Panc1 (cell line): Measurements from ENCODE around the gene RARG. TPM values are rescaled to one million over a fixed set of nuclear protein-coding genes. Genes with fewer than 3 reads are reported as not detected.

Experiments used
- ATAC-seq: fragments of 200-7000 bp; cut with Tn5 transposase; 2 replicates; pipeline ENCODE4 v1.9.1; 2020; ENCODE audit warnings: mild to moderate bottlenecking, moderate library complexity
- BruUV-seq: library from RNA; stranded (reverse); fragments of 400-500 nt; replicated peaks from 2 replicates; lab custom pipeline; 2021; lab: Mats Ljungman, UMichigan
- CTCF ChIA-PET: fragments of 300-600 bp; sonication (Branson Sonifier 250); formaldehyde crosslinking; loops from one replicate; lab custom pipeline; 2022; ENCODE audit warnings: antibody characterized with exemption; lab: Charles Lee
- POLR2A ChIA-PET: fragments of 300-600 bp; sonication (Branson Sonifier 250); formaldehyde crosslinking; loops from one replicate; lab custom pipeline; 2022; ENCODE audit warnings: antibody characterized with exemption; lab: Charles Lee
- DNase-seq: peaks from one replicate; pipeline ENCODE4 v3.0.0-alpha.2; 2010; ENCODE audit warnings: low read depth, low spot score
- H3K27ac ChIP-seq: 2 replicates; pipeline ENCODE4 v1.5.1; 2011; ENCODE audit warnings: mild to moderate bottlenecking, low read length, inconsistent platforms
- H3K27me3 ChIP-seq: fragments of 200-500 bp; sonication (Bioruptor generic); 2 replicates; pipeline ENCODE4 v1.6.0; 2014; ENCODE audit warnings: low read length, inconsistent platforms; ENCODE audit not compliant: control insufficient read depth, insufficient read depth
- H3K36me3 ChIP-seq: fragments of 200-500 bp; sonication (Bioruptor generic); 2 replicates; pipeline ENCODE4 v1.5.1; 2014; ENCODE audit warnings: inconsistent platforms, mild to moderate bottlenecking, low read length, moderate library complexity; ENCODE audit not compliant: control insufficient read depth, insufficient read depth
- H3K4me1 ChIP-seq: 2 replicates; pipeline ENCODE4 v1.5.1; 2011; ENCODE audit warnings: inconsistent platforms, mild to moderate bottlenecking, low read length, moderate library complexity; ENCODE audit not compliant: control insufficient read depth, insufficient read depth
- H3K4me3 ChIP-seq, 2 experiments: 2 replicates each; pipeline ENCODE4 v1.5.1; 2011 to 2012; ENCODE audit warnings: low read depth in 2 of 2, low read length in 2 of 2, mild to moderate bottlenecking in 2 of 2, inconsistent platforms in 1 of 2, moderate library complexity in 1 of 2
- H3K9me3 ChIP-seq: fragments of 200-500 bp; sonication (Bioruptor generic); 2 replicates; pipeline ENCODE4 v1.5.1; 2014; ENCODE audit warnings: low read depth, mild to moderate bottlenecking, inconsistent platforms, low read length, moderate library complexity; ENCODE audit not compliant: control insufficient read depth, insufficient read depth
- POLR2AphosphoS5 ChIP-seq: IDR thresholded peaks from 2 replicates; pipeline ENCODE4 v1.6.1; 2012; ENCODE audit warnings: mild to moderate bottlenecking, low read depth, low read length, moderate library complexity
- SIN3A ChIP-seq: IDR thresholded peaks from 2 replicates; pipeline ENCODE4 v1.6.1; 2012; ENCODE audit warnings: low read depth, mild to moderate bottlenecking, low read length, moderate library complexity, borderline replicate concordance; ENCODE audit not compliant: insufficient read depth
- TCF7L2 ChIP-seq: IDR thresholded peaks from 2 replicates; pipeline ENCODE4 v1.6.1; 2011; ENCODE audit warnings: mild to moderate bottlenecking, low read depth, low read length, inconsistent platforms
- in situ Hi-C: cut with HindIII; loops from 2 replicates; pipeline ENCODE4 v1.10.0; 2016; ENCODE audit warnings: low sequenced_read_pairs, low pct_unique_long_range_greater_than_20kb
- intact Hi-C: fragments of 100-400 bp; cut with micrococcal nuclease; formaldehyde crosslinking; loops from one replicate; pipeline ENCODE4 v1.10.0; 2022; ENCODE audit not compliant: unreplicated experiment
- total RNA-seq: library from RNA; stranded (reverse); gene quantifications from one replicate; pipeline ENCODE4 v1.2.1, GENCODE V29; 2021; ENCODE audit not compliant: unreplicated experiment
- TF ChIP-seq, protein P1 (sequence below): fragments of 450-650 bp; IDR thresholded peaks from 2 replicates; pipeline ENCODE4 v1.5.1; 2017; ENCODE audit warnings: mild to moderate bottlenecking
- TF ChIP-seq, protein P2 (sequence below), 2 experiments: IDR thresholded peaks; 2 replicates each; pipeline ENCODE4 v1.6.1; 2011 to 2012; ENCODE audit warnings: low read depth in 2 of 2, control low read depth in 1 of 2, low read length in 1 of 2, mild to moderate bottlenecking in 1 of 2, moderate library complexity in 1 of 2; ENCODE audit not compliant: insufficient read depth in 1 of 2

The RARG gene
- total RNA-seq, 1 experiment from 2014 or later: 41.2 TPM

DNA sequence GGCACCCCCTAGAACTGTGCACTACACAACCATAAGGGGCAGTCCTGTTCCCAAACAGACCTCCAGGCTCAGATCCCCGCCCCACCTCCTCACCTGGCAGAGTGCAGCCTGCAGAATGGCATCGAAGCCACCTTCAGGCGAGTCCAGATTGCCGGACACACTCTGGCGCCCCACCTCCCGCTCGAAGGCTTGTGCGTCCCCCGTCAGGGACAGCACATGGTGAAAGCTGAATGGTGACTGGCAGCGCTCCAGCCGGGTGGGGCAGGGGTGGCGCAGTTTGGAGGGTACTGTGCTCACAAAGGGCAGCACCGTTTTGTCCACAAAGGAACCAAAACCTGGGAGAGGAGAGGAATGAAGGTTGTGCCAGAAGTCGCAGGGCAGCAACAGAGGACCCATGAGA is 35.5 kb downstream of the RARG start:
- ATAC-seq (no peak), DNase-seq (no peak)
- POLR2A ChIA-PET: no interaction called here
- H3K4me3 ChIP-seq: no peak overlapping the region
- intact Hi-C loops (no loop called here), in situ Hi-C loops (no loop called here)
- TF ChIP-seq SIN3A: no peak
- no peaks in the 10 kb centered on the region for H3K27me3 ChIP-seq
- no peak overlapping the region for H3K27ac ChIP-seq
- CTCF ChIA-PET: interaction anchor here (1.4 to 2.8 kb wide), 2 partner anchors 16 to 131 kb away, joined by 5 to 21 read pairs; no protein-coding TSS in a partner anchor
- no peaks in the 10 kb centered on the region for H3K4me1 ChIP-seq
- no TSS peak for BruUV-seq
- no peaks in the 10 kb centered on the region for H3K9me3 ChIP-seq
- H3K36me3 ChIP-seq: no peaks in the 10 kb centered on the region

DNA sequence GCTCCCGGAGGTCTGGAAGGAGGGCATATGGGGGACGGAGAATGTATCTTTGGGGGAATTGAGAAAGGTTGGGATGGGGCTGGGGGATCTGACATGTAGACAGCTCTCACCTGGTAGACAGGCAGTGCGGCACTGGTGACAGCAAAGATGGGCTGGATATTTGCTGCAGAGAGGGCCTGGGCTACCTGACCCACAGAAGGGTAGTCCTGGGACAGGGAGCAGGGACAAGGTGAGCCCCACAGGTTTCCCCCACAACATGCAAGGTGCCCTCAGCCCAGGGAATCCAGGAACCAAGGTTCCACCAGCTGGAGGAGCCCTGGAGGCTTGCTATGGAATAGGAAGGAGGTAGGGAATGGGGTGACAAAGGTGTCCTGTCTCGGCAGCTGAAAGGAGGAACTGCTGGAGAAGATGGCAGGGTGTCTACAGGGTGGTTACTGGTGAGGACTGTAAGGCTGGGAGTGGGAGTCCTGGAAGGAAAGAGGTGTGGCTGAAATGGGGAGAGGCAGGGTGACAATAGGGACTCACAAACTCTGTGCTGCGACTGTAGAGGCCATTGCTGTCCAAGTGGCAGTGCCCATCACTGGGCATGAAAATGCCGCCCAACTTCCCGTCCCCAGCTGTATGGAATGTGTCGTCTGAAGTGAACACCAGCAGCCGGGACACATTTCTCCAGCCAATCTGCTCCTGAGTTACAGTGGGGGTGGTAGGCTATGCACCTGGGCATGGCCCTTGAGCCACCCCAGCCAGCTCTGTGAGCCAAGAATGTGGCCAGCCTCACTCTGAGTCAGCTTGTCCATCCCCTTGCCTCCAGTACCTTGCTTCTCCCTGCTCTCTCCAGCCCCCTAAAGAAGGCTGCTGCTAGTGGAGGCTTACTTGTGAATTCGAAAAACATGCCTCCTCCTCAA is 36.2 kb downstream of the RARG start:
- BruUV-seq: no TSS peak
- intact Hi-C loops: no loop called here
- DNase-seq: no peak
- Histone ChIP-seq H3K36me3 (no peaks in the 10 kb centered on the region), H3K27ac (no peak overlapping the region), H3K9me3 (no peaks in the 10 kb centered on the region), H3K4me3 (no peak overlapping the region), H3K4me1 (no peaks in the 10 kb centered on the region), H3K27me3 (no peaks in the 10 kb centered on the region)
- no peak for ATAC-seq
- TF ChIP-seq SIN3A (no peak), POLR2AphosphoS5 (no peak), TCF7L2 (no peak)
- TF ChIP-seq, protein P1, sequence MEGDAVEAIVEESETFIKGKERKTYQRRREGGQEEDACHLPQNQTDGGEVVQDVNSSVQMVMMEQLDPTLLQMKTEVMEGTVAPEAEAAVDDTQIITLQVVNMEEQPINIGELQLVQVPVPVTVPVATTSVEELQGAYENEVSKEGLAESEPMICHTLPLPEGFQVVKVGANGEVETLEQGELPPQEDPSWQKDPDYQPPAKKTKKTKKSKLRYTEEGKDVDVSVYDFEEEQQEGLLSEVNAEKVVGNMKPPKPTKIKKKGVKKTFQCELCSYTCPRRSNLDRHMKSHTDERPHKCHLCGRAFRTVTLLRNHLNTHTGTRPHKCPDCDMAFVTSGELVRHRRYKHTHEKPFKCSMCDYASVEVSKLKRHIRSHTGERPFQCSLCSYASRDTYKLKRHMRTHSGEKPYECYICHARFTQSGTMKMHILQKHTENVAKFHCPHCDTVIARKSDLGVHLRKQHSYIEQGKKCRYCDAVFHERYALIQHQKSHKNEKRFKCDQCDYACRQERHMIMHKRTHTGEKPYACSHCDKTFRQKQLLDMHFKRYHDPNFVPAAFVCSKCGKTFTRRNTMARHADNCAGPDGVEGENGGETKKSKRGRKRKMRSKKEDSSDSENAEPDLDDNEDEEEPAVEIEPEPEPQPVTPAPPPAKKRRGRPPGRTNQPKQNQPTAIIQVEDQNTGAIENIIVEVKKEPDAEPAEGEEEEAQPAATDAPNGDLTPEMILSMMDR: no peak
- TF ChIP-seq, protein P2, sequence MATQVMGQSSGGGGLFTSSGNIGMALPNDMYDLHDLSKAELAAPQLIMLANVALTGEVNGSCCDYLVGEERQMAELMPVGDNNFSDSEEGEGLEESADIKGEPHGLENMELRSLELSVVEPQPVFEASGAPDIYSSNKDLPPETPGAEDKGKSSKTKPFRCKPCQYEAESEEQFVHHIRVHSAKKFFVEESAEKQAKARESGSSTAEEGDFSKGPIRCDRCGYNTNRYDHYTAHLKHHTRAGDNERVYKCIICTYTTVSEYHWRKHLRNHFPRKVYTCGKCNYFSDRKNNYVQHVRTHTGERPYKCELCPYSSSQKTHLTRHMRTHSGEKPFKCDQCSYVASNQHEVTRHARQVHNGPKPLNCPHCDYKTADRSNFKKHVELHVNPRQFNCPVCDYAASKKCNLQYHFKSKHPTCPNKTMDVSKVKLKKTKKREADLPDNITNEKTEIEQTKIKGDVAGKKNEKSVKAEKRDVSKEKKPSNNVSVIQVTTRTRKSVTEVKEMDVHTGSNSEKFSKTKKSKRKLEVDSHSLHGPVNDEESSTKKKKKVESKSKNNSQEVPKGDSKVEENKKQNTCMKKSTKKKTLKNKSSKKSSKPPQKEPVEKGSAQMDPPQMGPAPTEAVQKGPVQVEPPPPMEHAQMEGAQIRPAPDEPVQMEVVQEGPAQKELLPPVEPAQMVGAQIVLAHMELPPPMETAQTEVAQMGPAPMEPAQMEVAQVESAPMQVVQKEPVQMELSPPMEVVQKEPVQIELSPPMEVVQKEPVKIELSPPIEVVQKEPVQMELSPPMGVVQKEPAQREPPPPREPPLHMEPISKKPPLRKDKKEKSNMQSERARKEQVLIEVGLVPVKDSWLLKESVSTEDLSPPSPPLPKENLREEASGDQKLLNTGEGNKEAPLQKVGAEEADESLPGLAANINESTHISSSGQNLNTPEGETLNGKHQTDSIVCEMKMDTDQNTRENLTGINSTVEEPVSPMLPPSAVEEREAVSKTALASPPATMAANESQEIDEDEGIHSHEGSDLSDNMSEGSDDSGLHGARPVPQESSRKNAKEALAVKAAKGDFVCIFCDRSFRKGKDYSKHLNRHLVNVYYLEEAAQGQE (IDR thresholded peaks at IDR 0.05; ENCODE audit: insufficient read depth in 1 of 2, low read depth in 2 of 2, low read length in 1 of 2): no peak
- in situ Hi-C loops: no loop called here
- POLR2A ChIA-PET: interaction anchor here (0.5 kb wide), 1 partner anchor 153 kb away, joined by 7 read pairs; no protein-coding TSS in a partner anchor
- CTCF ChIA-PET: interaction anchor here (0.5 to 1.4 kb wide), 3 partner anchors 131 to 148 kb away, joined by 3 to 4 read pairs (median 3); no protein-coding TSS in a partner anchor

DNA sequence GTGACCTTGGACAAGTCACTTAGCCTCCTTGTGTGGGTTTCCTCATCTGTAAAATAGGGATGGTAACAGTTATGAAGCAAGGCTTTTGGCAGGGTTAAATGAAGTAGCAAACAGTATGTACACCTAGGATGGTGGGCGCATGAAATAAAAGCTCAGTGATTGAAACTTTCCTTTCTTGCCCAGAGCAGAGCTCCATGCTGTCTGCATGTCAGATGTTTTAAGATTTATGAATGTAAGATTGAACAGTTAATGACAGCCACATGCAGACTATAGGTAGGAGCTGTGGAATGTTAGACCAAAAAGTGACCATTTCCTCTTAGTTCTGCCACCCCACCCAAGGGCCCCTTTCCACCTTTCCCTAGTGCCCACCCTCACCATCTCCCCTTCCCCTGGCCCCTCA is 37.0 kb downstream of the RARG start:
- H3K27ac ChIP-seq: no peak overlapping the region
- no TSS peak for BruUV-seq
- H3K36me3 ChIP-seq: no peaks in the 10 kb centered on the region
- TF ChIP-seq POLR2AphosphoS5: no peak
- TF ChIP-seq, protein P2 (IDR thresholded peaks at IDR 0.05; ENCODE audit: insufficient read depth in 1 of 2, low read depth in 2 of 2, low read length in 1 of 2): no peak
- no peak for TF ChIP-seq TCF7L2
- TF ChIP-seq SIN3A: no peak
- TF ChIP-seq, protein P1: no peak
- no peak overlapping the region for H3K4me3 ChIP-seq
- H3K4me1 ChIP-seq: no peaks in the 10 kb centered on the region
- DNase-seq (no peak), ATAC-seq (no peak)
- ChIA-PET CTCF (interaction anchor here (0.5 to 1.4 kb wide), 3 partner anchors 130 to 149 kb away, joined by 3 to 4 read pairs (median 3); no protein-coding TSS in a partner anchor), POLR2A (interaction anchor here (0.5 kb wide), 1 partner anchor 154 kb away, joined by 7 read pairs; no protein-coding TSS in a partner anchor)
- H3K9me3 ChIP-seq: no peaks in the 10 kb centered on the region
- in situ Hi-C loops (no loop called here), intact Hi-C loops (no loop called here)
- H3K27me3 ChIP-seq: no peaks in the 10 kb centered on the region
